ENCODE measurements around the gene CALML4.
"Not testable (repeated sequence)": the region's sequence is repeated elsewhere in the genome, so short reads cannot be mapped to it uniquely, and the experiment has no call there.

CALML4 gene

DNA sequence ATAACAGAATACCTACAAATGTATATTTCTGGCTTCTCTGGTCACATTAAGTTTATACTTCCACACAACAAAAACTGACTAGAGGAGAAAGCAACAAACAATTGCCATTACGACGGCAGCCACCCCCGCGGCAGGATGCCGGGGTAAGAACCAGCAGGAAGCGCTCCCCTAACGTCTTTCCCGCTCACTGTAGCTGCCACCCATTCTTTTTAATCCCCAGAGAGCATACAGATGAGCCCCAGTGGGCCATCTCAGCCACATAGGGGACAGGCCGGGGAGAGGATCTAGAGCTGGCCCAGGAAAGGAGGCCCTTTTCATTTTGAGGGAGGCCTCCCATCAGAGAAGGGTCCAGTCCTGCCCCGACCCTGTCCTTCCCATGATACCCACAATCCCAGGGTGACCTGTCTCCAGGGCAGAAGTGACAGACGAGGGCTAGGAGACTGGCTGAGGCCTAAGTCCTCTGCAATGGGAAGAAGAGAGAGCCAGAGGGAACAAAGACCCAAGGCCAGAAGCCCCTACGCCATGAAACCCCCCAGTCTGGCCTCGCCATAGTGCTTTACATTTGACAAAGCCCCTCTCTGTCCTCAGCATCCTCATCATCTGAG lies 3.6 kb upstream of the CALML4 start:
- no peak for DNase-seq

GRCh38 chr15:68208136-68208535 lies 3.0 kb upstream of the CALML4 start:
- peak in 1 of 58 donors; percentile 24 for DNase-seq

- no peak for DNase-seq
Measured at GRCh38 chr15:68207176-68207935, 2.2 kb upstream of the CALML4 start.

DNA sequence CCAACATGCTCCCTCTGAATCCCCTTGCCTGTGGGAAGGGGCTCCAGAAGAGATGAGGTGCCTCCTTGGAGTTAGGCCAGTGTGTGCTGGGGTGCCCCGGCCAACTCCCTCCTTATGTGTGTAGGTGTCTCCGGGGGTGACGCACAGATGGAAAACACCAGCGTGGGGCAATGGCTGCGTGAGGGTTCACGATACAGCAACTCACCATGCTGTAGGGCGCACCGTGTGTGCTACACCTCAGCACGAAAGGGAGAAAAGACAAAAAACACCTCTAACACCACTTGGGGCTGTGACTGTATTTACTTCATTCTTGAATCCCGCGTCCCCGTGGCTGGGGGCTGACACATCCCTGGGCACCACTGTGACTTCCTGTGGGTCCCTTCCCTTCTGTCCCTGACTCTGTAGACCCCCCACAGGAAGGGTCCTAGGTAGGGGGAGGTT lies 1.6 kb upstream of the CALML4 start:
- DNase-seq: no peak

DNA sequence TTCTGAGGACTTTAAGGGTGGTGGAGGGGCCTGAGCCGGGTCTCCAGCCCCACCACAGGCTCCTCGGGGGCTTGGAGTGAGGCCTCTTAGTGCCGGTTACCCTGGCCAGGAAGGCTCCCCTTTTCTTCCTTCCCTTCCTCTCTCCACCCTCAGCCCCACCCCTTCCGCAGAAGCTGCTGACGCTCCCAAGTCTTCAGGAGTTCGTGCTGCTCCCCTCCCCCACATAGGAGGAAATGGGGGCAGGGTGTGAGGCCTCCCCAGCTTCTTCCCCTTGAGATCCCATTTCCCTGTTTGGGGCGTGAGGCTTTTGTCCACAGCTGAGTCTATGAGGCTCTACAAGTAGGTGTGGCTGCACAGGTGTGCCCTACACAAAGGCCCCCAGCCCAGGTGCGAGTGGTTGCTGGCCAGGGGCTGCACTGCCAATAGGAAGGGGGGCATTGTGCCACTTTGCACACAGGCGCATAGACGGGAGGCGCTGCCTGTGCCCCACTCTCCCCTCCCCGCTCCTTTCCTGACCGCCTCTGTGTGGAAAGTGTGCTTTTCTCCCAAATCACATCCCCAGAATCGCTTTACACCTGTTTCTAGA lies 915 bp upstream of the CALML4 start:
- peak in 13 of 58 donors; percentile 18 to 48 (median 20) for DNase-seq

- DNase-seq: no peak
Measured at GRCh38 chr15:68205558-68205944, 419 bp upstream of the CALML4 start.

GRCh38 chr15:68204361-68204760 lies 771 bp downstream of the CALML4 start:
- no peak for DNase-seq

- DNase-seq: no peak
Measured at GRCh38 chr15:68203956-68204355, 1.2 kb downstream of the CALML4 start.

DNA sequence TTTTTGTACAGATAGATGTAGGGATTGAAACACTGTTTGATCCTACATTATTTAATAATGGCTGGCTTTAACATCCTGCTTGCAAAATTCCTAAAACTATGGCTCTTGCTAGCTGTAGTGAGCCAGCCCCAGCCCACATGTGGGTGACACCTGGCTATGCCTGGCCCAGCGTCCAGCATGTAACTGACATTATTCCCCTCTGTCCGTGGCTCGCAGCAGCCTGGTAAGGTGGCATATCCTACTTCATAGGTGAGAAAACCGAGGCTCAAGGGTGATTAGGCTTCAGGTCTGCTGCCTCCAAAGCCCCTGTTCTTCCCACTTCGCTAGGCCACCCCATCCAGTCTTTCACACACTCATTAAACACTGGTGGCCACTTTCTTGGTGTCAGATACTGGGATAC lies 1.6 kb downstream of the CALML4 start:
- no peak for DNase-seq

GRCh38 chr15:68202994-68203393 lies 2.1 kb downstream of the CALML4 start:
- not testable (repeated sequence) for DNase-seq

DNA sequence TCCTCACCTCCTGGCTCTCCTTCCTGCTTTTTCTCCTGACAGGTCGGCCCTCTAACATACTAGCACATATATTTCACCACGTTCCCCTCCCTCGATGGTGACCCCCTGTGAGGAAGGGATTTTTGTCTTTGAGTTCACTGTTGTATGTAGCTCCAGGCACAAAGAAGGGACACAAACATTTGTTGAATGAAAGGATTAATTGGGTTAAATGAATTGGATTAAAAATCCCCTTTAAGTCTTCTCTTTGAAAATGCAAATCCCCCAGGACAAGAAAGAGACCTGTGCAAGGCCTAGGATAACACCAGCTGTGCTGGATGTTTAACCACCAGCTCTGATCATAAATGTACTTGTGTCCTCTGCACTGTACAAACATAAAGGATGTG lies 3.3 kb downstream of the CALML4 start:
- no peak for DNase-seq

- no peak for DNase-seq
Measured at GRCh38 chr15:68201153-68201878, 3.8 kb downstream of the CALML4 start.

DNA sequence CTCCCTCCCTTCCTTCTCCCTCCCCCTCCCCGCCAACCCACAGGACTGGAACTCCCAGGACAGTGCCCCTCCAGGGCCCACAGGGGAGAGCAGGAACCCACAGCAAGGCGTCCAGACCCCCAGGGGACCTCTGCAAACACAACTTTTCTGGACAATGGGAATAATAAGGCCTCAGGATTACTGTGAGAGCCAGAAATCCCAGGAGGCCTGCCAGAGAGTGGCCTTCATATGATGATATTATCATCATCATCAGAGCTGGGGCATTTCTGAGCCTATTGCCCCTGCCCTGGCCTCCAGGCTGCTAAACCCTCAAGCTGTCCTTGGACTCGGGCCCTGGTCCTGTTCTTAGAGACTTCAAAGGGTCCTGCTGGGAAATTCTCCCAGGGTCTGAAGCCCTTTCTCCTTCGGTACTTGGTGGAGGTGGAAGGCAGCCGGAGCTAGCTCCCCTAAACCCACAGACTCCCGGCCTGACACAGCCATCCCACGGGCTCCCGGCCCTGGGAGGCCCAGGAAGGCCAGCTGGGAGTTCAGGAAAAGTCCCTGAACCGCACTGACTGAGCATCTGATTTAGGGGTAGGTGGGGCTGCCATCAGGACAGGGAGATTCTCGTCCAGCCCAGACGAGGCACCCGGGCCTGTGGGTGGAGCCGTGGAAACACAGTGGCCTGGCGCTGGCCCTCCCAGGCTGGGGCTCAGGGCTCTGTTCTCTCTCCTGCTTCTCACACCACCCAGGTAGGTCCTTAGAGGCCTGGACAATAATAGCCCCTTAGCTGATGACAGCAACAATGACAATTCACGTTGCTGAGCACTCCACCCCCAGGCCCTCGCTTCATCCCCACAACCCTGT lies 4.9 kb downstream of the CALML4 start:
- no peak for DNase-seq

GRCh38 chr15:68199340-68199739 lies 5.8 kb downstream of the CALML4 start:
- no peak for DNase-seq

- DNase-seq: no peak
Measured at GRCh38 chr15:68197661-68198437, 7.3 kb downstream of the CALML4 start.

DNA sequence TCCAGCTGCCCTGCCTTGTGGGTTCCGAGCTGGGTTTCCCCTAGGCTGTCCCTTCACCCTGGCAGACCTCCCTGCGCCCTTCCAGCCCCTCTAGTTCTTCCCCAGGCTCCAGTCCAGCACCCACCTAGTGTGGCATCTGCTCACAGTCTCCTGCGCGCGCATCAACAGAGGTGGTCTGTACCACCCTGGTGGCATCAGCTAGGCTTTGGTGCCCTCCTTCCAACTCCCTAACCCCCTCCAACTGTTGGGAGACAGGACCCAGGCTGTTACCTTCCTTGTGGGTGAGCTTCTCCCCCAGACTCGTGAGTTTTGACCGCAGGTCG lies 8.0 kb downstream of the CALML4 start:
- DNase-seq: no peak

DNA sequence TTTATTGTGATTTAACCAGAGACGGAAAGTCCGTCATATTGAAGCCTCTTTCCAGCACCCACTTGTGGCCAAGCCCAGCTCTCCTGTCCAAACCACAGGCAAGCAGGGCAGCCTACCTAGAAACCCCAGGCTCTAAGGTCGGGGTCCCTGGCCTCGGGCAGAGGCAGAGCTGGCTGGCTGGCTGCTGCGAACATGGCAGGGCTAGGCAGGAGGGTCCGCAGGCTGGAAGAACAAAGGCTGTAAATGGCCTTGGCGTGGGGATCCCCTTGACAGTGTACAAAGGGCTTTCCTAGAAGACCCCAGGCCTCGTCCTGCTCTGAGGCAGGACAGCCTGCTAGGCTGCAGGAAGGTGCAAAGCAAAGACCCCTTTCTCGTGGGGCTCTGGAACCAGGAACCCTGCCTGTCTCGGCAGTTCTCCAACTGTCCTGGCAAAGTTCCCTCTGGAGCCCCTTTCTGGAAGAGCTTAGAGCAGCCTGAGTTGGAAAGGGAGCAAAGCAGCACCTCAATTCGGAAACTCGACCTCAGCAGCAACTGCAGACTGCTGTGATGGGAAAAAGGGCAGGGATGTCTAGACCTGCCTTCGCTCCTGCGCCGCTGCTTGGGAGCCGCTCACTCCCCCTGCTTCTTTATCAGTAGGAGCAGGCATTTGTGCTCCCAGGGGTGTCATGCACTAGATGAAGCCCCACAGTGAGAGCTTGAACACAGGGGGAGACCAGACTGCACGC lies 8.5 kb downstream of the CALML4 start:
- DNase-seq: no peak

DNA sequence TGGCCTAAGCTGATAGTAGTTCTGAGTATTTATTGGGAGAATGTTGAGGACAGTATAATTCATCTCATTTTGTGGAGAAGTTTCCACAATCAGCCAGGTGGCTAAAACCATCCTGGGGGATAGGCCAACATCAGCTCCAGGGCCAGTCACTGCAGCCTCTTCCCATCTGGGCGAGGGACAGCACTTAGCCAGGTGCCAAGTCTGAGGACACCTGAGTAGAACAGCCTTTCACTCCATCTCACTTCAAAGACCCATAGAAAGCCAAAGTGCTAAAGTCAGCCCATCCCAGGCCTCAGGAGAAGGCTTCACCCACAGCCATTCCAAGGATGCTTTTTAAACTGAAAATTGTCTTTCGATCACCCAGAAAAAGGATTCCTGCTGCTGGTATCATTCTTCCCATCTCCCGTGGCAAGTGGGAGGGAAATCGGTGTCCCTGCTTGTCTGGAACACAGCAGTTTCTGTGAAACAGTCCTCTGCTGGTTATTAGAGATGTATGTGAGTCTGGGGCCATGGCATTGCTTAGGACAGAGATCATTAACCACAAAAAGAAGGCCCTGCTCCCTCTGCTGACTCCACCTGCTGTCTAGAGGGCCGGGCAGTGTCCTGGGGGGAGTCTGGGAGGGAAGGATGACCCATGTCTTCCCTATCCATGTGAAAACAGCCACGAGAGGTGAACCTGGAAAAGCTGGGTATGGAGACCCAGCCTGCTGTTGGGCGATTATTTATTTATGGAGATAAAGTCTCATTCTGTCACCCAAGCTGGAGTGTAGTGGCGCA lies 9.6 kb downstream of the CALML4 start:
- no peak for DNase-seq
